Spleen (tissue), 11 donors: ENCODE data around the gene LRFN2. TPM values are rescaled to one million over a fixed set of nuclear protein-coding genes. Genes with fewer than 3 reads are reported as not detected.

Experiments
- DNase-seq: peaks from one replicate; pipeline ENCODE4 v3.0.0-alpha.2; 2020
- H3K27ac ChIP-seq, 8 donors: fragments of 200-600 bp; sonication (generic) in 7 of 8; 1 replicate in 4 of 8; 2 replicates in 4 of 8; pipeline versions ENCODE4 v1.5.0 to v1.8.0; 2016 to 2021; ENCODE audit warnings: inconsistent platforms in 4 of 8, mild to moderate bottlenecking in 4 of 8, moderate library complexity in 1 of 8
- H3K27me3 ChIP-seq, 7 donors: fragments of 200-600 bp; sonication (generic) in 6 of 7; replicated peaks in 1 of 7; 1 replicate in 4 of 7; 2 replicates in 3 of 7; pipeline versions ENCODE4 v1.5.0 to v1.8.0; 2016 to 2021; ENCODE audit warnings: inconsistent platforms in 3 of 7, mild to moderate bottlenecking in 1 of 7
- H3K36me3 ChIP-seq, 6 donors: fragments of 200-600 bp; sonication (generic) in 5 of 6; 1 replicate in 4 of 6; 2 replicates in 2 of 6; pipeline versions ENCODE4 v1.5.0 to v1.8.0; 2016 to 2021; ENCODE audit warnings: inconsistent platforms in 2 of 6
- H3K4me1 ChIP-seq, 6 donors: fragments of 200-600 bp; sonication (generic) in 5 of 6; 1 replicate in 3 of 6; 2 replicates in 3 of 6; pipeline versions ENCODE4 v1.5.0 to v1.8.0; 2016 to 2021; ENCODE audit warnings: inconsistent platforms in 3 of 6
- H3K4me3 ChIP-seq, 8 donors: fragments of 200-600 bp; sonication (generic) in 7 of 8; 1 replicate in 4 of 8; 2 replicates in 4 of 8; pipeline versions ENCODE4 v1.5.0 to v1.8.0; 2016 to 2021; ENCODE audit warnings: inconsistent platforms in 4 of 8, mild to moderate bottlenecking in 4 of 8, moderate library complexity in 2 of 8
- H3K9me3 ChIP-seq, 8 donors: fragments of 200-600 bp; sonication (generic) in 7 of 8; 1 replicate in 4 of 8; 2 replicates in 4 of 8; pipeline versions ENCODE4 v1.5.0 to v1.8.0; 2016 to 2021; ENCODE audit warnings: inconsistent platforms in 4 of 8
- CTCF ChIP-seq, 11 experiments: fragments of 200-600 bp in 7 of 11; fragments of 450-650 bp in 4 of 11; sonication (generic) in 4 of 11; IDR thresholded peaks in 8 of 11; conservative IDR thresholded peaks in 3 of 11; 1 replicate in 7 of 11; 2 replicates in 4 of 11; pipeline versions ENCODE4 v1.4.0 to v1.8.0; 2016 to 2021; ENCODE audit warnings: antibody characterized with exemption in 11 of 11, inconsistent platforms in 4 of 11, mild to moderate bottlenecking in 1 of 11
- POLR2A ChIP-seq, 3 donors: fragments of 450-650 bp; IDR thresholded peaks; one replicate each; pipeline ENCODE4 v1.5.1; 2017; ENCODE audit warnings: antibody characterized with exemption in 3 of 3, mild to moderate bottlenecking in 1 of 3
- POLR2AphosphoS5 ChIP-seq, 3 donors: sonication (generic); formaldehyde crosslinking; IDR thresholded peaks; one replicate each; pipeline ENCODE4 v1.5.1; 2017; ENCODE audit warnings: antibody characterized with exemption in 3 of 3
- WGBS, 5 donors: extraction: QIAGEN DNeasy Blood & Tissue Kit in 3 of 5; methylation state at CpG; one replicate each; pipeline versions ENCODE4 v1.1.5 to v1.1.7; 2013 to 2018; 5-methylcytosine and 5-hydroxymethylcytosine counted together
- intact Hi-C: fragments of 100-400 bp; cut with DNase I; formaldehyde crosslinking; loops from one replicate; pipeline ENCODE4 v1.15.0; 2023; ENCODE audit warnings: low total_unique reads
- polyA plus RNA-seq, 3 donors: library from polyadenylated mRNA; stranded (reverse); fragments of 200-250 nt; gene quantifications; one replicate each; pipeline ENCODE4 v1.2.1, GENCODE V29; 2013
- total RNA-seq, 7 donors: library from RNA; depleted of rRNA in 3 of 7; stranded (reverse); fragments of >200 nt in 3 of 7; fragmentation: NEBNext Ultra II Directional in 4 of 7; extraction: Animal tissue kit (Norgen Biotek cat#: 25700) in 4 of 7; gene quantifications; one replicate each; pipeline versions ENCODE4 v1.1.0 to v1.2.1, GENCODE V29; 2016 to 2021
- donor health status: healthy with polysubstance abuse.
- donor health status: DM: no; HTN: no; CAD: no; lungs with moderate emphysema.
- donor health status: DM: no; HTN: no; CAD: no.
- donor health status: Bipolar disorder and iron deficiency.
- donor health status: healthy.
- donor health status: DM: no; HTN: no; CAD: no.
- donor health status: DM: yes; HTN: yes; CAD: no.

LRFN2 gene
- total and polyA plus RNA-seq, 10 donors: 0.05 to 6.0 (median 1.3) TPM

GRCh38 chr6:40477246-40478126 lies 109.7 kb downstream of the LRFN2 start:
- H3K27me3 ChIP-seq: peaks cover 0 to 13% (median 0%) of the 10 kb centered on the region in 7 donors
- H3K36me3 ChIP-seq: no peaks in the 10 kb centered on the region
- intact Hi-C loops: no loop called here
- no peak for DNase-seq
- TF ChIP-seq POLR2A (IDR thresholded peaks at IDR 0.05) (no peak), POLR2AphosphoS5 (IDR thresholded peaks at IDR 0.05) (peak in 1 of 3 donors; percentile 52), CTCF (IDR thresholded peaks at IDR 0.05 in 8 of 11, conservative IDR thresholded peaks at IDR 0.05 in 3 of 11) (no peak)
- peak overlapping the region in 1 of 8 donors; percentile 6 for H3K27ac ChIP-seq
- peaks cover 0 to 13% (median 5%) of the 10 kb centered on the region in 6 donors for H3K4me1 ChIP-seq
- H3K4me3 ChIP-seq: peak overlapping the region in 1 of 8 donors; percentile 30
- WGBS, 5 donors: 39 to 45% (median 43%) methylated on average over 18 to 19 of the region's 19 CpGs
- H3K9me3 ChIP-seq: no peaks in the 10 kb centered on the region

GRCh38 chr6:40476673-40477072 lies 110.5 kb downstream of the LRFN2 start:
- 80 to 95% (median 89%) methylated on average over 6 of the region's 6 CpGs for WGBS, 5 donors
- intact Hi-C loops: no loop called here

GRCh38 chr6:40474937-40475336 lies 112.2 kb downstream of the LRFN2 start:
- H3K9me3 ChIP-seq: no peaks in the 10 kb centered on the region
- H3K27ac ChIP-seq: no peak overlapping the region
- H3K36me3 ChIP-seq: no peaks in the 10 kb centered on the region
- TF ChIP-seq POLR2A (IDR thresholded peaks at IDR 0.05) (no peak), POLR2AphosphoS5 (IDR thresholded peaks at IDR 0.05) (no peak), CTCF (IDR thresholded peaks at IDR 0.05 in 8 of 11, conservative IDR thresholded peaks at IDR 0.05 in 3 of 11) (no peak)
- intact Hi-C loops: no loop called here
- peaks cover 0 to 13% (median 5%) of the 10 kb centered on the region in 6 donors for H3K4me1 ChIP-seq
- H3K4me3 ChIP-seq: no peak overlapping the region
- no peak for DNase-seq
- 87 to 96% (median 90%) methylated on average over 3 of the region's 3 CpGs for WGBS, 5 donors
- H3K27me3 ChIP-seq: peaks cover 0 to 18% (median 0%) of the 10 kb centered on the region in 7 donors

More at GRCh38 chr6:40476673-40477072, 110.5 kb downstream of the LRFN2 start:
- DNase-seq: no peak
- H3K9me3 ChIP-seq: no peaks in the 10 kb centered on the region
- H3K27me3 ChIP-seq: peaks cover 0 to 18% (median 0%) of the 10 kb centered on the region in 7 donors
- no peak overlapping the region for H3K4me3 ChIP-seq
- H3K27ac ChIP-seq: no peak overlapping the region
- no peaks in the 10 kb centered on the region for H3K36me3 ChIP-seq
- peaks cover 0 to 13% (median 5%) of the 10 kb centered on the region in 6 donors for H3K4me1 ChIP-seq
- TF ChIP-seq CTCF (IDR thresholded peaks at IDR 0.05 in 8 of 11, conservative IDR thresholded peaks at IDR 0.05 in 3 of 11): no peak
- TF ChIP-seq POLR2A (IDR thresholded peaks at IDR 0.05): no peak
- no peak for TF ChIP-seq POLR2AphosphoS5 (IDR thresholded peaks at IDR 0.05)

GRCh38 chr6:40473026-40473425 lies 114.1 kb downstream of the LRFN2 start:
- Histone ChIP-seq H3K27me3 (peaks cover 0 to 13% (median 0%) of the 10 kb centered on the region in 7 donors), H3K36me3 (no peaks in the 10 kb centered on the region), H3K27ac (no peak overlapping the region), H3K4me1 (peaks cover 0 to 10% (median 4%) of the 10 kb centered on the region in 6 donors), H3K9me3 (no peaks in the 10 kb centered on the region), H3K4me3 (no peak overlapping the region)
- intact Hi-C loops: no loop called here
- WGBS, 5 donors: 71 to 84% (median 79%) methylated on average over 6 of the region's 6 CpGs
- no peak for DNase-seq
- no peak for TF ChIP-seq POLR2AphosphoS5 (IDR thresholded peaks at IDR 0.05)
